ENCODE data around the gene DHRS3.

DHRS3 gene

GRCh38 chr1:12615159-12615864 is 2.7 kb downstream of the DHRS3 start:
- no peak for DNase-seq (ENCODE audit: extremely low spot score)
- POLR2A ChIA-PET, result no interaction called here

GRCh38 chr1:12614402-12615158 is 3.4 kb downstream of the DHRS3 start:
- ChIA-PET POLR2A (no interaction called here), CTCF (interaction anchor here (1.3 to 7.5 kb wide), 3 partner anchors 13 to 339 kb away, joined by 5 to 98 read pairs (median 6); no protein-coding TSS in a partner anchor)
- no peak for DNase-seq (ENCODE audit: extremely low spot score)
- TF ChIP-seq, protein P1, sequence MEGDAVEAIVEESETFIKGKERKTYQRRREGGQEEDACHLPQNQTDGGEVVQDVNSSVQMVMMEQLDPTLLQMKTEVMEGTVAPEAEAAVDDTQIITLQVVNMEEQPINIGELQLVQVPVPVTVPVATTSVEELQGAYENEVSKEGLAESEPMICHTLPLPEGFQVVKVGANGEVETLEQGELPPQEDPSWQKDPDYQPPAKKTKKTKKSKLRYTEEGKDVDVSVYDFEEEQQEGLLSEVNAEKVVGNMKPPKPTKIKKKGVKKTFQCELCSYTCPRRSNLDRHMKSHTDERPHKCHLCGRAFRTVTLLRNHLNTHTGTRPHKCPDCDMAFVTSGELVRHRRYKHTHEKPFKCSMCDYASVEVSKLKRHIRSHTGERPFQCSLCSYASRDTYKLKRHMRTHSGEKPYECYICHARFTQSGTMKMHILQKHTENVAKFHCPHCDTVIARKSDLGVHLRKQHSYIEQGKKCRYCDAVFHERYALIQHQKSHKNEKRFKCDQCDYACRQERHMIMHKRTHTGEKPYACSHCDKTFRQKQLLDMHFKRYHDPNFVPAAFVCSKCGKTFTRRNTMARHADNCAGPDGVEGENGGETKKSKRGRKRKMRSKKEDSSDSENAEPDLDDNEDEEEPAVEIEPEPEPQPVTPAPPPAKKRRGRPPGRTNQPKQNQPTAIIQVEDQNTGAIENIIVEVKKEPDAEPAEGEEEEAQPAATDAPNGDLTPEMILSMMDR (IDR thresholded peaks at IDR 0.05; ENCODE audit: control extremely low read depth, extremely low read depth, low read depth, missing control alignments), result no peak

More at GRCh38 chr1:12615159-12615864, 2.7 kb downstream of the DHRS3 start:
- TF ChIP-seq, protein P1 (IDR thresholded peaks at IDR 0.05; ENCODE audit: control extremely low read depth, extremely low read depth, low read depth, missing control alignments), result no peak
- CTCF ChIA-PET, result interaction anchor here (1.3 to 7.5 kb wide), 3 partner anchors 14 to 340 kb away, joined by 5 to 98 read pairs (median 6); no protein-coding TSS in a partner anchor

DNA sequence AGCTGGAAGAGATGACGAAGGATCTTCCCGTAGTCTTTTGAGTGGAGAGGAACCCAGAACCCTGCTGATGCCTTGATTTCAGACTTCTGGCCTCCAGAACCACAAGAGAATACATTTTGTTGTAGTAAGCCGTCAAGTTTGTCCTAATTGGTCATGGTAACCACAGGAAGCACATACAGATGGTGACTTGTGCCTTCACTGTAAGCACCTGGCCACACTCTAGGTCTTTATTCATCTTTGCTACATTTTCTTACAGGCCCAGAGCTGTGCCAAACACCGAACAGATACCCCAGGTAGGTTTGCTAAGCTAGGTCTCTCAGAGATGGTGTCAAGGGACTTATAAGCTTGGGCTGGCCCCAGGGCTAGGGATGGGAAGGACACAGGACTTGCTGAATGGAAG is 4.8 kb downstream of the DHRS3 start:
- CTCF ChIA-PET, result no interaction called here
- POLR2A ChIA-PET, result no interaction called here
- no peak for DNase-seq (ENCODE audit: extremely low spot score)
- TF ChIP-seq, protein P1 (IDR thresholded peaks at IDR 0.05; ENCODE audit: control extremely low read depth, extremely low read depth, low read depth, missing control alignments), result no peak

- TF ChIP-seq, protein P1 (IDR thresholded peaks at IDR 0.05; ENCODE audit: control extremely low read depth, extremely low read depth, low read depth, missing control alignments), result no peak
- no peak for DNase-seq (ENCODE audit: extremely low spot score)
- ChIA-PET POLR2A (no interaction called here), CTCF (interaction anchor here (1.0 kb wide), 1 partner anchor 12 kb away, joined by 3 read pairs; no protein-coding TSS in a partner anchor)
Observed at GRCh38 chr1:12610941-12611340, 7.1 kb downstream of the DHRS3 start.

GRCh38 chr1:12610305-12610935 is 7.6 kb downstream of the DHRS3 start:
- ChIA-PET CTCF (no interaction called here), POLR2A (no interaction called here)
- no peak for DNase-seq (ENCODE audit: extremely low spot score)
- TF ChIP-seq, protein P1 (IDR thresholded peaks at IDR 0.05; ENCODE audit: control extremely low read depth, extremely low read depth, low read depth, missing control alignments), result no peak

- POLR2A ChIA-PET, result no interaction called here
- CTCF ChIA-PET, result interaction anchor here (1.0 kb wide), 1 partner anchor 11 kb away, joined by 5 read pairs; no protein-coding TSS in a partner anchor
- TF ChIP-seq, protein P1 (IDR thresholded peaks at IDR 0.05; ENCODE audit: control extremely low read depth, extremely low read depth, low read depth, missing control alignments), result no peak
- DNase-seq (ENCODE audit: extremely low spot score), result no peak
Observed at GRCh38 chr1:12609469-12610003, 8.5 kb downstream of the DHRS3 start.

Data from GM10248 (cell line).